Measurements from ENCODE around the gene EFCAB12. TPM values are rescaled to one million over a fixed set of nuclear protein-coding genes. Genes with fewer than 3 reads are reported as not detected.

EFCAB12 gene
- total RNA-seq, 1 experiment from 2014 or later: 0.54 TPM

GRCh38 chr3:129419476-129419875, 9.0 kb downstream of the EFCAB12 start:
- no TSS peak for BruUV-seq (replicated peaks)
- H3K36me3 ChIP-seq (ENCODE audit: control insufficient read depth, insufficient read depth, low read length): no peaks in the 10 kb centered on the region
- DNase-seq (ENCODE audit: low read depth, low spot score): no peak
- ChIA-PET POLR2A (no interaction called here), CTCF (no interaction called here)
- H3K4me3 ChIP-seq (ENCODE audit: low read depth in 2 of 2, low read length in 2 of 2): no peak overlapping the region
- in situ Hi-C loops (cut with HindIII; ENCODE audit: low pct_unique_long_range_greater_than_20kb, low sequenced_read_pairs) (no loop called here), intact Hi-C loops (cut with micrococcal nuclease; ENCODE audit: unreplicated experiment) (no loop called here)
- ATAC-seq: no peak
- no peaks in the 10 kb centered on the region for H3K9me3 ChIP-seq (ENCODE audit: control insufficient read depth, insufficient read depth, low read depth, low read length)
- no peak for TF ChIP-seq POLR2AphosphoS5 (IDR thresholded peaks at IDR 0.05; ENCODE audit: low read depth, low read length)
- no peaks in the 10 kb centered on the region for H3K27me3 ChIP-seq (ENCODE audit: control insufficient read depth, insufficient read depth, low read length)
- no peak overlapping the region for H3K27ac ChIP-seq (ENCODE audit: low read length)
- no peaks in the 10 kb centered on the region for H3K4me1 ChIP-seq (ENCODE audit: control insufficient read depth, insufficient read depth, low read length)

GRCh38 chr3:129418041-129418973, 10.1 kb downstream of the EFCAB12 start:
- intact Hi-C loops (cut with micrococcal nuclease; ENCODE audit: unreplicated experiment) (no loop called here), in situ Hi-C loops (cut with HindIII; ENCODE audit: low pct_unique_long_range_greater_than_20kb, low sequenced_read_pairs) (no loop called here)
- BruUV-seq (replicated peaks): no TSS peak
- Histone ChIP-seq H3K4me3 (ENCODE audit: low read depth in 2 of 2, low read length in 2 of 2) (no peak overlapping the region), H3K27me3 (ENCODE audit: control insufficient read depth, insufficient read depth, low read length) (no peaks in the 10 kb centered on the region), H3K36me3 (ENCODE audit: control insufficient read depth, insufficient read depth, low read length) (no peaks in the 10 kb centered on the region), H3K4me1 (ENCODE audit: control insufficient read depth, insufficient read depth, low read length) (no peaks in the 10 kb centered on the region), H3K27ac (ENCODE audit: low read length) (no peak overlapping the region), H3K9me3 (ENCODE audit: control insufficient read depth, insufficient read depth, low read depth, low read length) (no peaks in the 10 kb centered on the region)
- DNase-seq (ENCODE audit: low read depth, low spot score) (no peak), ATAC-seq (no peak)
- no peak for TF ChIP-seq CTCF (IDR thresholded peaks at IDR 0.05)
- TF ChIP-seq POLR2AphosphoS5 (IDR thresholded peaks at IDR 0.05; ENCODE audit: low read depth, low read length): no peak
- no peak for TF ChIP-seq TCF7L2 (IDR thresholded peaks at IDR 0.05; ENCODE audit: low read depth, low read length)
- no peak for TF ChIP-seq REST (IDR thresholded peaks at IDR 0.05; ENCODE audit: insufficient read depth in 1 of 2, low read depth in 2 of 2, low read length in 1 of 2)
- TF ChIP-seq SIN3A (IDR thresholded peaks at IDR 0.05; ENCODE audit: borderline replicate concordance, insufficient read depth, low read depth, low read length): no peak
- CTCF ChIA-PET: no interaction called here
- POLR2A ChIA-PET: no interaction called here

GRCh38 chr3:129417326-129417725, 11.1 kb downstream of the EFCAB12 start:
- Histone ChIP-seq H3K9me3 (ENCODE audit: control insufficient read depth, insufficient read depth, low read depth, low read length) (no peaks in the 10 kb centered on the region), H3K4me3 (ENCODE audit: low read depth in 2 of 2, low read length in 2 of 2) (no peak overlapping the region), H3K36me3 (ENCODE audit: control insufficient read depth, insufficient read depth, low read length) (no peaks in the 10 kb centered on the region), H3K27me3 (ENCODE audit: control insufficient read depth, insufficient read depth, low read length) (no peaks in the 10 kb centered on the region), H3K4me1 (ENCODE audit: control insufficient read depth, insufficient read depth, low read length) (no peaks in the 10 kb centered on the region), H3K27ac (ENCODE audit: low read length) (no peak overlapping the region)
- DNase-seq (ENCODE audit: low read depth, low spot score): no peak
- no peak for TF ChIP-seq POLR2AphosphoS5 (IDR thresholded peaks at IDR 0.05; ENCODE audit: low read depth, low read length)
- no peak for TF ChIP-seq REST (IDR thresholded peaks at IDR 0.05; ENCODE audit: insufficient read depth in 1 of 2, low read depth in 2 of 2, low read length in 1 of 2)
- no peak for TF ChIP-seq CTCF (IDR thresholded peaks at IDR 0.05)
- TF ChIP-seq SIN3A (IDR thresholded peaks at IDR 0.05; ENCODE audit: borderline replicate concordance, insufficient read depth, low read depth, low read length): no peak
- no peak for TF ChIP-seq TCF7L2 (IDR thresholded peaks at IDR 0.05; ENCODE audit: low read depth, low read length)
- CTCF ChIA-PET: no interaction called here
- POLR2A ChIA-PET: no interaction called here
- in situ Hi-C loops (cut with HindIII; ENCODE audit: low pct_unique_long_range_greater_than_20kb, low sequenced_read_pairs): no loop called here
- intact Hi-C loops (cut with micrococcal nuclease; ENCODE audit: unreplicated experiment): no loop called here
- BruUV-seq (replicated peaks): no TSS peak
- ATAC-seq: no peak

All from Panc1 (cell line).